NCI-H2029 treated with DMSO at 0.1 percent for 48 hours (cell line): Measurements from ENCODE around the gene LHX8.

ENCODE experiments used
- DNase-seq: peaks from one replicate; lab custom pipeline; 2025; lab: John Stamatoyannopoulos, UW

Gene LHX8

DNA sequence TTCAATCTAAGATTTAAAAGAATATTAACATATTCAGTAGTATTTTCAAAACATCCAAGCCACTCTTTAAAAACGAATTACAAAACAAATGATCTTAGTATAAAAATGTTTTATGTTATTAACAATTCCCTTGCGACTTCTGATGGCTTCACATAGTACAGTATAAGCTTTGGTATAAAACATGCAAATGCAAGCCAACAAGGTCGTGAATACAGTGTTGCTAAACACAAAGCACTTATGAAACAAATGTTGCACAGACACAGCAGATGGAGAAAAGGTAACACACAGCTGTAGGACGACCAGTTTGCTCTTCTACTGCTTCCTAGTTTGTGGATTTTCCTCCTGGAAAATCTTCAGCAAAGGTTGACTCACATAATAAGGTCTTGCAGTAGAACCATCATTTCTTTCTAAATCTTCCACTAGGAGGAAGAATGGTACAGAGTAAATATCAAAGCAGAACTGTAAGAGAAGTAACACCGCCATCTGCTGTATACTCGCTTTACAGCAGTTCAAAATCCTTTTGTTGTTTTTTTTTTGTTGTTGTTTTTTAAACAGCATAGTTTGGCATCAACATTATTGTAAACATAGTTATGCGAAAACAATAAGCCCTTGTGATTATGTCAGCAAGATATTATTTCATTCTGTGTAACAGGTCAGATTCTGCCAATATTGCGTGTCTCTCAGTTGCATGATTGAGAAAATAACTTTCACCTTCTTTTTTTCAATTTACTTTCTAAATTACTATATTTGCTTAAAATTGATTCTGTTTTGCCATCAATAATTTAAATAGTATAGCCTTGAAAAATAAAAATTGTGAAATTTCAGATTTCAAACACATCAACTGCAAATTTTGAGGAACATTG lies 69.5 kb downstream of the LHX8 start:
- DNase-seq: peak; percentile 35

DNA sequence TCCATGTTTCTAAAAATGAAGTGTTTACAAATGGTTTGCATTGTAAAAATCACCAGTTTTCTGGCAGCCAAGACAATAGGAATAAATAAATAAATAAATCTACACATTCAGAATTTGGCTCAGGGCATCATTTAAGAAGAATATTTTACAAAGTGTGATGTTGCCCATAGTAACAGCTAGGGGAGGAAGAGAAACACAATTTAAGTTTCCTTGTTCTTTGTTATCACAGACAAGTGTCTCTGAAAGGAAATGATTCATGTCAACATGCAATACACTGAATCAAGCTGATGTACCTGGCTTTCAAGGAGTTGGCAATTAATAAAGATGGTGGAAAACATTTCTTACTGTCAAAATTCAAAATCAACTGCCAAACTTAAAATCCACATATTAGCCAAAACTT lies 74.7 kb downstream of the LHX8 start:
- DNase-seq: no peak
